ENCODE measurements around the gene ELMO1. TPM values are rescaled to one million over a fixed set of nuclear protein-coding genes. Genes with fewer than 3 reads are reported as not detected.

ELMO1 gene
- total and polyA plus RNA-seq, 12 donors = 7.5 to 46.8 (median 14.9) TPM

DNA sequence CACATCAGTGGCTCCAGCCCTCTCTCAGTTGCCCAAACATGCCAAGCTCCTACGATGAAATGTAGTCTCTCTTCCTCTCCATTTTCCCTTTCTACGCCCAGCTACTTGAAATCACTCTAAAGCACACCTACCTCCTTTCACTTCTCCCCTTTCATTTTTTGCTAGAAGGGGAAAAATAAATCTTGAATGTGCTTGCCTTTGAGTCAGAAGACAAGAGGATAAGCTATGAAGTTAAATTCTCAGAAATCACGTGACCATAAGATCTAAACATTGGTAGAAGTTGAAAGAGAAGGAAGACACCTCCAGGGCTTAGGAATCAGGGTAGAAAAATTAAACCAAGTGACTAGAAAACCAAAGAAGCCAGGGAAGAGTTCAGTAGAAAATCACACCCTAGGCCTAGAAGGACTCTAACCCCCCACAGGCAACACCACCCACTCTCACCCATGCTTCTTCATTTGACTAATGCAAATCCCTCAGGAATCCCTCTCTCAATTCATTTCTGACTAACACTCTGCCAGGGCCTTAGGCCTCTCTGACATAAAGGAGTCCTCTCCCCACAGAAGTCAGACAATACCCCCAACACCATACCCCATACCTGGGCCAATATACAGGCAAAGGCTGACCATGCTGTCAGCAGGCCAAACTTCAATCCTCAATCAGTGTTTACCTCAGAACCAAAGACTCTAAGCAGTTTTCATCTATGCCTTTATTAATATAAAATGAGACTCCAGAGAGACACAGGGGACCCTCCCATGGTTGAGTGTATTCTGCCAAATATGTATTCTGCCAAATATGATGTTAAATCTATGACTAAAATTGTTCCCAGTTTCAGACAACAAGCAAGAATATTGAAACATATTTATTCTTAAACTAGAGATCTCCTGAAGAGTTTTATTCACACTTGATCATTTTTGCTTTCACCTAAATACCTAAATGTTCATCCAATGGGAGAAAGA lies 84.8 kb downstream of the ELMO1 start:
- Histone ChIP-seq H3K36me3 (replicated peaks in 1 of 2) (no peaks in the 10 kb centered on the region), H3K4me1 (replicated peaks in 1 of 2) (no peaks in the 10 kb centered on the region), H3K27ac (no peak overlapping the region), H3K9me3 (replicated peaks in 1 of 3) (no peaks in the 10 kb centered on the region), H3K4me3 (no peak overlapping the region), H3K27me3 (no peaks in the 10 kb centered on the region)
- WGBS, 4 donors = 87 to 96% (median 94%) methylated on average over 3 of the region's 3 CpGs
- no peak for DNase-seq
- intact Hi-C loops (cut with DNase I) = no loop called here
- TF ChIP-seq CTCF (IDR thresholded peaks at IDR 0.05) (no peak), POLR2A (IDR thresholded peaks at IDR 0.05) (no peak)

DNA sequence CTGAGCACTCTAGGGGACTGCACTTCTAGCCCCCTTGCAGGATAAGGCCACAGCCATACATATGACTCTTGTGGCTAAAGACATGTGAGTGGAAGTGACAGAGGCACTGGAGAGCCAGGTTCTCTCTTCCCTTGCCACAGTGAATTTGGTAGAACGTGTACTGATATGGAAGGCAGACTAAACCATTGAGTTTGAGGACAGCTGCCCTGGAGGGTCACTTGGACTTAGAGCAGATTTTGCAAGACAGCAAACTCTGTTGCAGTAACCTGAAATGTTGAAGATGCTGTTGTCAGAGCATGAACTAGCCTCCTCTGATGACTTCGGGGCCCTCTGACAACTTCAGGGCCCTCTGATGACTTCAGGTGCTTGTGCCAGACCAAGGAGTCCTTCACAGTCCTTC lies 85.9 kb downstream of the ELMO1 start:
- TF ChIP-seq POLR2A (IDR thresholded peaks at IDR 0.05) (no peak), CTCF (IDR thresholded peaks at IDR 0.05) (no peak)
- no peak for DNase-seq
- Histone ChIP-seq H3K27ac (no peak overlapping the region), H3K4me3 (no peak overlapping the region), H3K36me3 (replicated peaks in 1 of 2) (no peaks in the 10 kb centered on the region), H3K9me3 (replicated peaks in 1 of 3) (no peaks in the 10 kb centered on the region), H3K4me1 (replicated peaks in 1 of 2) (no peaks in the 10 kb centered on the region), H3K27me3 (no peaks in the 10 kb centered on the region)
- intact Hi-C loops (cut with DNase I) = no loop called here
- 57 to 82% (median 75%) methylated on average over 1 to 2 of the region's 2 CpGs for WGBS, 4 donors

- Histone ChIP-seq H3K9me3 (replicated peaks in 1 of 3) (no peaks in the 10 kb centered on the region), H3K27me3 (no peaks in the 10 kb centered on the region), H3K36me3 (replicated peaks in 1 of 2) (no peaks in the 10 kb centered on the region), H3K4me3 (no peak overlapping the region), H3K4me1 (replicated peaks in 1 of 2) (peaks cover under 1 to 4% of the 10 kb centered on the region in 2 donors), H3K27ac (no peak overlapping the region)
- TF ChIP-seq CTCF (IDR thresholded peaks at IDR 0.05) (no peak), POLR2A (IDR thresholded peaks at IDR 0.05) (no peak)
- intact Hi-C loops (cut with DNase I) = no loop called here
- WGBS, 4 donors = 82 to 97% (median 93%) methylated on average over 2 of the region's 2 CpGs
- DNase-seq = no peak
Measured at GRCh38 chr7:37360484-37360883, 88.2 kb downstream of the ELMO1 start.

GRCh38 chr7:37359662-37360444 lies 88.8 kb downstream of the ELMO1 start:
- Histone ChIP-seq H3K9me3 (replicated peaks in 1 of 3) (no peaks in the 10 kb centered on the region), H3K4me1 (replicated peaks in 1 of 2) (peaks cover 7 to 11% of the 10 kb centered on the region in 2 donors), H3K36me3 (replicated peaks in 1 of 2) (no peaks in the 10 kb centered on the region), H3K27ac (no peak overlapping the region), H3K27me3 (no peaks in the 10 kb centered on the region), H3K4me3 (no peak overlapping the region)
- no peak for DNase-seq
- 86 to 90% (median 87%) methylated on average over 11 of the region's 11 CpGs for WGBS, 4 donors
- intact Hi-C loops (cut with DNase I) = no loop called here
- no peak for TF ChIP-seq POLR2A (IDR thresholded peaks at IDR 0.05)
- no peak for TF ChIP-seq CTCF (IDR thresholded peaks at IDR 0.05)

Data from adrenal gland (tissue), 12 donors.